Esophagus squamous epithelium (tissue), 4 donors: ENCODE data around the gene MATCAP1.

Experiments
- POLR2A ChIP-seq, 4 donors: fragments of 450-650 bp; IDR thresholded peaks; one replicate each; pipeline ENCODE4 v1.6.1; 2017; ENCODE audit warnings: antibody characterized with exemption in 4 of 4, mild to moderate bottlenecking in 4 of 4, moderate library complexity in 3 of 4
- TF ChIP-seq, protein P1 (sequence below), 6 experiments: fragments of 450-650 bp in 4 of 6; fragments of 200-600 bp in 2 of 6; sonication (generic) in 2 of 6; IDR thresholded peaks; one replicate each; pipeline ENCODE4 v1.5.1; 2016 to 2019; ENCODE audit warnings: antibody characterized with exemption in 6 of 6, mild to moderate bottlenecking in 4 of 6, moderate library complexity in 4 of 6

DNA sequence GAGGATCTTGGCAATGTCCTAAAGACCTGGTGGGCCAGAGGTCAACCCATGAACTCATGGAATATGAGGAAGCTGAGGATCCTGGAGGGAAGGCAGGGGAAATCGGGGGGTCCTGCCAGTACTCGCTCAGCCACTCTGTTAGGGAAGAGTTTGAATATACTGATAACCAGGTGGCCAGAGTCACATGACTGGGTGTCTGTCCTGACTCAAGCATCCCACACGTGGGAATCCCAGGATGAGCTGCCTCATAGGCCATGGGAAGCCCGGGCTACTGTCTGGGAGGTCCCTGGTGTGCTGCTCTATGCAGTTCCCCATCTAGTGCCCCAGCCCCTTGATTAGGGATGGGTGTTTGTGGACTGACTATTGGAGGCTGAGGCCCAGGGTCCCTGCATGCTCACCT is 4.6 kb upstream of the MATCAP1 start:
- TF ChIP-seq, protein P1, sequence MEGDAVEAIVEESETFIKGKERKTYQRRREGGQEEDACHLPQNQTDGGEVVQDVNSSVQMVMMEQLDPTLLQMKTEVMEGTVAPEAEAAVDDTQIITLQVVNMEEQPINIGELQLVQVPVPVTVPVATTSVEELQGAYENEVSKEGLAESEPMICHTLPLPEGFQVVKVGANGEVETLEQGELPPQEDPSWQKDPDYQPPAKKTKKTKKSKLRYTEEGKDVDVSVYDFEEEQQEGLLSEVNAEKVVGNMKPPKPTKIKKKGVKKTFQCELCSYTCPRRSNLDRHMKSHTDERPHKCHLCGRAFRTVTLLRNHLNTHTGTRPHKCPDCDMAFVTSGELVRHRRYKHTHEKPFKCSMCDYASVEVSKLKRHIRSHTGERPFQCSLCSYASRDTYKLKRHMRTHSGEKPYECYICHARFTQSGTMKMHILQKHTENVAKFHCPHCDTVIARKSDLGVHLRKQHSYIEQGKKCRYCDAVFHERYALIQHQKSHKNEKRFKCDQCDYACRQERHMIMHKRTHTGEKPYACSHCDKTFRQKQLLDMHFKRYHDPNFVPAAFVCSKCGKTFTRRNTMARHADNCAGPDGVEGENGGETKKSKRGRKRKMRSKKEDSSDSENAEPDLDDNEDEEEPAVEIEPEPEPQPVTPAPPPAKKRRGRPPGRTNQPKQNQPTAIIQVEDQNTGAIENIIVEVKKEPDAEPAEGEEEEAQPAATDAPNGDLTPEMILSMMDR (IDR thresholded peaks at IDR 0.05): no peak
- no peak for TF ChIP-seq POLR2A (IDR thresholded peaks at IDR 0.05)
